ENCODE measurements around the gene MMS19.

The MMS19 gene

DNA sequence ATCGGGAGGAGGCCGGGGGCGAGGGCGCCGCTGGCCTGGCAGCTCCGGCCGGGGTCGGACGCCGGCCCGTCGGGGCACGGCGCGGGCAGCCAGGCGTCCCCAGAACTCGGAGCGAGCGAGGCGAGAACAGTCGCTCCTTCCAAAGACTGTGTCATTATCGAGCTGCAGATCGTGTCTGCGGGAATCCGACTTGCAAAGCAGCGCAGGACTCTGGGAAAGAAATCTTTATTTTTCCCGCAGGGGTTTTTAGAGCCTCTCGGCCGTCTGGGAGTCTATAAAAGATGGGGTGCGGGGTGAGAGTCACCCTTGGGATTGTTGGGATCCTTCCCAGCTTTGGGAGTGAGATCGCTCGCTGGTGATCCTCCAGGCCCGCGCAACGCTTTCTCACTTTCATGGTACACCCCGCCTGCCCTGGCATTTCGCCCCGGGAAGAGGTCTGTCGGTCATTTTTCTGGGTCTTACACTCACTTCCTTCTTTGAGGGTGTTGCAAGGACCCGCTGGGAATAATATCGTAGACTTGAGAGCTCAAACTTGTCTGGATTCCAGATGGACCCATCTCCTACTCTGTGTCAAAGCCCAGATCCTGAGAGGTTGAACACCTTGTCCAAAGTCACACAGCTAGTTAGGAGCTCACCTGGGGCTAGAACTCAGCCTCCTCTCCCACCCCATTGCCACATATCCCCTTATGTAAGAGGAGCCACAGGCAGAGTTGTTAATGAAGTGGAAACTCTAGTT lies 1.5 kb upstream of the MMS19 start:
- ChIA-PET POLR2A (ENCODE audit: low non-redundant PET) (interaction anchor here (0.6 to 1.2 kb wide), 5 partner anchors 16 to 53 kb away, joined by 3 to 14 read pairs (median 4); no protein-coding TSS in a partner anchor), CTCF (interaction anchor here (0.5 to 1.4 kb wide), 8 partner anchors 27 to 113 kb away, joined by 3 to 9 read pairs (median 3); no protein-coding TSS in a partner anchor)
- peak; percentile 55 for DNase-seq (ENCODE audit: low spot score)

DNA sequence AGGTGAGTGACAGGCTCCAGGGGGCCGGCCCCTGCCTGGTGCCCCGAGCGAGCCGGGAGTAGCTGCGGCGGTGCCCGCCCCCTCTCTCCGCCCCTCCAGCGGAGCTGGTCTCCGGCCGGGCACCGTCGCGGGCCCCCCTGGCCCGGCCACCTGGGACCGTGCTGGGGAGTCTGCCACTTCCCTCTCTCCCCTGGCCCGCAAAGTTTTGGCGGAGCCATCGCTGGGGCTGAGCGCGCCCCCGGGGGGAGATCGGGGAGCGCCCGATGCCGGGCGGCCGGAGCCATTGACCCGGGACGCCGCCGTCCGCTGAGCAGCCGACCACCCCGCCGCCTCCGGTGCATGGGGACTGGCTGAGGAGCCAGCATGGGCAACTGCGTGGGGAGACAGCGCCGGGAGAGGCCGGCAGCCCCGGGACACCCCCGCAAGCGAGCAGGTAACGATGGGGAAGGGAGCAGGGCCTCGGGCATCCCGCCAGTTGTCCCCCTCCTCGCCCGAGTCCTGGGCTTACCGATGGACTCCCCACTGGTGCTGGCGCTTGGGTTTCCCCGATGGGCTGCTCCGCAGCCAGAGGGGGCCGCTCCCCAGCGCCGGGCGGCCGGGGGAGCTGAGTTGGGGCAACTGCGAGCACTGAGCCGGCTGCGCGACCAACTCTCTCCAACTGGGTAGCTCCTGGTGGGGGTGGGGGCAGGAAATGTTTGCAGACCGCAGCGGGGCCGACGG lies 779 bp upstream of the MMS19 start, which contains the start of gene UBTD1:
TSS of gene UBTD1 (plus strand) at position 84 of the 720 bp plus-strand sequence. CDS start at position 364, 280 bp downstream.
- peak; percentile 73 for DNase-seq (ENCODE audit: low spot score)
- ChIA-PET POLR2A (ENCODE audit: low non-redundant PET) (interaction anchor here (0.6 to 1.2 kb wide), 7 partner anchors 16 to 142 kb away, joined by 3 to 14 read pairs (median 3); no protein-coding TSS in a partner anchor), CTCF (interaction anchor here (0.5 to 1.4 kb wide), 7 partner anchors 42 to 113 kb away, joined by 3 to 9 read pairs (median 3); no protein-coding TSS in a partner anchor)
- peak within 1 kb of the TSS; percentile 96 for H3K27ac ChIP-seq
- TF ChIP-seq, protein P1, sequence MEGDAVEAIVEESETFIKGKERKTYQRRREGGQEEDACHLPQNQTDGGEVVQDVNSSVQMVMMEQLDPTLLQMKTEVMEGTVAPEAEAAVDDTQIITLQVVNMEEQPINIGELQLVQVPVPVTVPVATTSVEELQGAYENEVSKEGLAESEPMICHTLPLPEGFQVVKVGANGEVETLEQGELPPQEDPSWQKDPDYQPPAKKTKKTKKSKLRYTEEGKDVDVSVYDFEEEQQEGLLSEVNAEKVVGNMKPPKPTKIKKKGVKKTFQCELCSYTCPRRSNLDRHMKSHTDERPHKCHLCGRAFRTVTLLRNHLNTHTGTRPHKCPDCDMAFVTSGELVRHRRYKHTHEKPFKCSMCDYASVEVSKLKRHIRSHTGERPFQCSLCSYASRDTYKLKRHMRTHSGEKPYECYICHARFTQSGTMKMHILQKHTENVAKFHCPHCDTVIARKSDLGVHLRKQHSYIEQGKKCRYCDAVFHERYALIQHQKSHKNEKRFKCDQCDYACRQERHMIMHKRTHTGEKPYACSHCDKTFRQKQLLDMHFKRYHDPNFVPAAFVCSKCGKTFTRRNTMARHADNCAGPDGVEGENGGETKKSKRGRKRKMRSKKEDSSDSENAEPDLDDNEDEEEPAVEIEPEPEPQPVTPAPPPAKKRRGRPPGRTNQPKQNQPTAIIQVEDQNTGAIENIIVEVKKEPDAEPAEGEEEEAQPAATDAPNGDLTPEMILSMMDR (conservative IDR thresholded peaks at IDR 0.05; ENCODE audit: low read depth) = no peak

More for the DNA sequence above, 1.5 kb upstream of the MMS19 start:
- peak overlapping the region; percentile 96 for H3K27ac ChIP-seq
- TF ChIP-seq, protein P1 (conservative IDR thresholded peaks at IDR 0.05; ENCODE audit: low read depth) = no peak

DNA sequence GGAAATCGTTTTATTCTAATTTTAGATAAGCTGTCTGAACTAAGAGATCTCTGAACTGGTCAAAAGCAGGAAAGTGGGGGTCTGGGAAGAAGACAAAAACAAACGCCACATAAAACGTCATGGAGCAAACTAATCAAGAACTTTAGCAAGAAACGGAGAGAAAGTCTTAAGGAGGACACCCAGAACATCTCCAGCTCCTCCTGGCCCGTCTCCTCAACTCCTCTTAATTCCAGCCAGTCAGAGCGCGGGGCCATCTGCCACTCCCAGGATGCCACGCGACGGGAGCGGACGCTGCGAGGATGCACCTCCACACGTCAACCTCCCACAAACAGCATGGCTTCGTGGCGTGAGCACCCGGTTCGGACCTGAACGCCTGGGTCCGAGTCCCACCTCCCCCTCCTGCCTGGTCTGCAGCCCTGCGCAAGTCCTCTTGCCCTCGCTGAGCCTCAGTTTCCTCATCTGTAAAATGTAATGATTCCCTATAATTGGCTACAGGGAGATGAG lies 598 bp downstream of the MMS19 start:
- CTCF ChIA-PET = interaction anchor here (0.5 to 0.7 kb wide), 2 partner anchors 40 to 121 kb away, joined by 3 to 4 read pairs; no protein-coding TSS in a partner anchor
- TF ChIP-seq, protein P1 (conservative IDR thresholded peaks at IDR 0.05; ENCODE audit: low read depth) = no peak
- peak overlapping the region; percentile 96 for H3K27ac ChIP-seq
- POLR2A ChIA-PET (ENCODE audit: low non-redundant PET) = interaction anchor here (0.6 to 0.8 kb wide), 4 partner anchors 30 to 98 kb away, joined by 3 to 10 read pairs (median 3); no protein-coding TSS in a partner anchor
- peak; percentile 94 for DNase-seq (ENCODE audit: low spot score)

DNA sequence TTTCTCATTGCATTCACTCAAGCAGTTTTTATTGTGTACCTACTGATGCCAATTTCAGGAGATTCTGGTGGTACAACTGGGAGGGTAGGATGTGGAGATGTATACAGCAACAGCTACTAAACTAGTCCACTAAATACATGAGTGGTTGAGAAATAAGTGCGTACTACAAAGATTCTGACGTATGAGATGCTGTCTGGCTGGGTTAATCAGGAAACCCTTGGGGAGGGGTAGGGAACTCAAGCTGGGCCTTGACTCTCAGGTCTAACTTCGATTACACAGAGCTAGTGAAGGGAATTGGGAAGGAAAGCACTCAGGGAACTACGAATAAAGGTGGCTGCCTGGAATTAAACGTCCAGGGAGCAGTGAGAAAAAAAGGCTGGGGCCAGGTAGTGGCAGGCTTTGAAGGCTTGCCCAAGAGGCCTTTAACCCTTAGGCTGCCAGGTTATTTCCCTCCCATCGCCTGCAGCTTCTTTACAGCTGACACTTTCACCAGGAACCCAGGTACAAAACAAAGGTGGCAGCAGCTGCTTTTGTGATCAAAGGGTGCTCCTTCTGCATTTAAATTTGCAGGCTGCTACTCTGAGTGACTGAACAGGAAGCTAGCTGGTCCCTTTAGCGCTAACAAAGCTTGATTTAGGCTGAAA lies 3.2 kb downstream of the MMS19 start:
- ChIA-PET CTCF (interaction anchor here (0.6 to 0.9 kb wide), 4 partner anchors 59 to 237 kb away, joined by 3 read pairs; partner anchors contain the start of gene ANKRD2), POLR2A (ENCODE audit: low non-redundant PET) (interaction anchor here (0.7 kb wide), 1 partner anchor 106 kb away, joined by 4 read pairs; no protein-coding TSS in a partner anchor)
- H3K27ac ChIP-seq = peak overlapping the region; percentile 48
- no peak for DNase-seq (ENCODE audit: low spot score)
- TF ChIP-seq, protein P1 (conservative IDR thresholded peaks at IDR 0.05; ENCODE audit: low read depth) = no peak

DNA sequence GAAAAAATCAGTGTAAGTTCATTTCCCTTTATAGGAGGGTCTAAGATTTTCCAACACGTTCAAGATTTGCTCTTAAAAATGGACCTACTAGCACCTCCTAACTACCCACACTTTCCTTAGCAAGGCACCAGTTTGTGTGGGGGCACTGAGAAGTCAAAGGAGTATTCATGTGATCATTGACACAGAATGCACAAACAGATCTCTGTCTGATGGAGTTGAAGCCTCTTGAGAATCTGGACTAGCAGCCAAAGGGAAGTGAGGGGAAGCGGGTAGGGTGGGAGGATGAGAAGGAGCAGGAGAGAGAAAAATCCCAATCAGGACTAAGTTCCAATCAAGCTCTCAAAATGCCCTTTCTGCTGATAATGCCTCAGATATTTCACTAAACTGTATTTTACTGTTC lies 4.1 kb downstream of the MMS19 start:
- H3K27ac ChIP-seq = no peak overlapping the region
- ChIA-PET POLR2A (ENCODE audit: low non-redundant PET) (interaction anchor here (0.7 kb wide), 1 partner anchor 105 kb away, joined by 4 read pairs; no protein-coding TSS in a partner anchor), CTCF (no interaction called here)
- TF ChIP-seq, protein P1 (conservative IDR thresholded peaks at IDR 0.05; ENCODE audit: low read depth) = no peak
- DNase-seq (ENCODE audit: low spot score) = no peak
